ENCODE measurements around the gene SLAMF7.

DNA sequence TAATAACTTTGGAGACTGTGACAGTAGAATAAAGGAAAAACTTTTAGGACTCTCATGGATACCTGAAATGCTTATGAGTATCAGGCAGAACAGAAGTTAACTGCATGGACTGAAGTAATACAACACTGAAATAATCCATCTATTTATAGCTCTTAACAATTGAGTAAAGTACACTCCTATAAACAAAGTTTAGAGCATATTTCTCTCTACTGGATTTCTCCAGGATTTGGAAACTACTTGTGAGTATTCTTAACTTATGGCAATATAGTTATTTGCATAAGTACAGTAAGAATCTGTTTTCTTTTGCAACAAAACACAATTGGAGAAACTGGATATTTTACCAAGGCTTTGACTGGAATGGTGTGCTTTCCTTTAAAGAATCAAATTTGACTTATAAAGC is 17.6 kb upstream of the SLAMF7 start:
- TF ChIP-seq POLR2A (IDR thresholded peaks at IDR 0.05) = no peak
- TF ChIP-seq, protein P1, sequence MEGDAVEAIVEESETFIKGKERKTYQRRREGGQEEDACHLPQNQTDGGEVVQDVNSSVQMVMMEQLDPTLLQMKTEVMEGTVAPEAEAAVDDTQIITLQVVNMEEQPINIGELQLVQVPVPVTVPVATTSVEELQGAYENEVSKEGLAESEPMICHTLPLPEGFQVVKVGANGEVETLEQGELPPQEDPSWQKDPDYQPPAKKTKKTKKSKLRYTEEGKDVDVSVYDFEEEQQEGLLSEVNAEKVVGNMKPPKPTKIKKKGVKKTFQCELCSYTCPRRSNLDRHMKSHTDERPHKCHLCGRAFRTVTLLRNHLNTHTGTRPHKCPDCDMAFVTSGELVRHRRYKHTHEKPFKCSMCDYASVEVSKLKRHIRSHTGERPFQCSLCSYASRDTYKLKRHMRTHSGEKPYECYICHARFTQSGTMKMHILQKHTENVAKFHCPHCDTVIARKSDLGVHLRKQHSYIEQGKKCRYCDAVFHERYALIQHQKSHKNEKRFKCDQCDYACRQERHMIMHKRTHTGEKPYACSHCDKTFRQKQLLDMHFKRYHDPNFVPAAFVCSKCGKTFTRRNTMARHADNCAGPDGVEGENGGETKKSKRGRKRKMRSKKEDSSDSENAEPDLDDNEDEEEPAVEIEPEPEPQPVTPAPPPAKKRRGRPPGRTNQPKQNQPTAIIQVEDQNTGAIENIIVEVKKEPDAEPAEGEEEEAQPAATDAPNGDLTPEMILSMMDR (IDR thresholded peaks at IDR 0.05) = no peak
